ENCODE results near the gene MED4. TPM values are rescaled to one million over a fixed set of nuclear protein-coding genes. Genes with fewer than 3 reads are reported as not detected.

The MED4 gene
- total RNA-seq, 1 donor from 2014 or later, result 34.6 TPM

GRCh38 chr13:48120241-48120640 lies 25.3 kb upstream of the MED4 start:
- peaks cover 2% of the 10 kb centered on the region for H3K4me1 Mint-ChIP-seq (ENCODE audit: low read depth)
- H3K9me3 Mint-ChIP-seq (ENCODE audit: low read depth), result no peaks in the 10 kb centered on the region
- H3K36me3 Mint-ChIP-seq (ENCODE audit: low read depth), result no peaks in the 10 kb centered on the region
- no peak for TF ChIP-seq CTCF (IDR thresholded peaks at IDR 0.05)
- H3K27me3 Mint-ChIP-seq (ENCODE audit: low read depth), result peaks cover 2% of the 10 kb centered on the region
- H3K4me3 Mint-ChIP-seq (ENCODE audit: unreplicated experiment), result no peak overlapping the region
- no peak for DNase-seq (ENCODE audit: low spot score)
- no peak overlapping the region for H3K27ac Mint-ChIP-seq (ENCODE audit: unreplicated experiment)

GRCh38 chr13:48118030-48118429 lies 23.1 kb upstream of the MED4 start:
- Mint-ChIP-seq H3K4me3 (ENCODE audit: unreplicated experiment) (no peak overlapping the region), H3K27ac (ENCODE audit: unreplicated experiment) (no peak overlapping the region), H3K9me3 (ENCODE audit: low read depth) (no peaks in the 10 kb centered on the region), H3K27me3 (ENCODE audit: low read depth) (peaks cover 2% of the 10 kb centered on the region), H3K36me3 (ENCODE audit: low read depth) (no peaks in the 10 kb centered on the region), H3K4me1 (ENCODE audit: low read depth) (peaks cover 4% of the 10 kb centered on the region)
- no peak for TF ChIP-seq CTCF (IDR thresholded peaks at IDR 0.05)
- DNase-seq (ENCODE audit: low spot score), result no peak

- no peak for TF ChIP-seq CTCF (IDR thresholded peaks at IDR 0.05)
- no peak for DNase-seq (ENCODE audit: low spot score)
- no peak overlapping the region for H3K4me3 Mint-ChIP-seq (ENCODE audit: unreplicated experiment)
- H3K27me3 Mint-ChIP-seq (ENCODE audit: low read depth), result peaks cover 2% of the 10 kb centered on the region
- no peaks in the 10 kb centered on the region for H3K36me3 Mint-ChIP-seq (ENCODE audit: low read depth)
- no peak overlapping the region for H3K27ac Mint-ChIP-seq (ENCODE audit: unreplicated experiment)
- peaks cover 4% of the 10 kb centered on the region for H3K4me1 Mint-ChIP-seq (ENCODE audit: low read depth)
- no peaks in the 10 kb centered on the region for H3K9me3 Mint-ChIP-seq (ENCODE audit: low read depth)
Measured at GRCh38 chr13:48116808-48117207, 21.9 kb upstream of the MED4 start.

GRCh38 chr13:48113756-48114130 lies 18.8 kb upstream of the MED4 start:
- Mint-ChIP-seq H3K4me3 (ENCODE audit: unreplicated experiment) (no peak overlapping the region), H3K4me1 (ENCODE audit: low read depth) (peaks cover 24% of the 10 kb centered on the region), H3K36me3 (ENCODE audit: low read depth) (no peaks in the 10 kb centered on the region), H3K9me3 (ENCODE audit: low read depth) (no peaks in the 10 kb centered on the region), H3K27me3 (ENCODE audit: low read depth) (no peaks in the 10 kb centered on the region), H3K27ac (ENCODE audit: unreplicated experiment) (no peak overlapping the region)
- TF ChIP-seq CTCF (IDR thresholded peaks at IDR 0.05), result no peak
- DNase-seq (ENCODE audit: low spot score), result no peak

- Mint-ChIP-seq H3K4me3 (ENCODE audit: unreplicated experiment) (no peak overlapping the region), H3K9me3 (ENCODE audit: low read depth) (no peaks in the 10 kb centered on the region), H3K27me3 (ENCODE audit: low read depth) (no peaks in the 10 kb centered on the region), H3K27ac (ENCODE audit: unreplicated experiment) (no peak overlapping the region), H3K4me1 (ENCODE audit: low read depth) (peaks cover 24% of the 10 kb centered on the region), H3K36me3 (ENCODE audit: low read depth) (no peaks in the 10 kb centered on the region)
- DNase-seq (ENCODE audit: low spot score), result no peak
- TF ChIP-seq CTCF (IDR thresholded peaks at IDR 0.05), result no peak
Measured at GRCh38 chr13:48112896-48113755, 18.2 kb upstream of the MED4 start.

Measured in chondrocyte (in vitro differentiated cells).